ENCODE results near the gene IQSEC1. TPM values are rescaled to one million over a fixed set of nuclear protein-coding genes. Genes with fewer than 3 reads are reported as not detected.

Gene IQSEC1
- total RNA-seq, 4 donors from 2014 or later = 56.1 to 99.5 (median 78.2) TPM

DNA sequence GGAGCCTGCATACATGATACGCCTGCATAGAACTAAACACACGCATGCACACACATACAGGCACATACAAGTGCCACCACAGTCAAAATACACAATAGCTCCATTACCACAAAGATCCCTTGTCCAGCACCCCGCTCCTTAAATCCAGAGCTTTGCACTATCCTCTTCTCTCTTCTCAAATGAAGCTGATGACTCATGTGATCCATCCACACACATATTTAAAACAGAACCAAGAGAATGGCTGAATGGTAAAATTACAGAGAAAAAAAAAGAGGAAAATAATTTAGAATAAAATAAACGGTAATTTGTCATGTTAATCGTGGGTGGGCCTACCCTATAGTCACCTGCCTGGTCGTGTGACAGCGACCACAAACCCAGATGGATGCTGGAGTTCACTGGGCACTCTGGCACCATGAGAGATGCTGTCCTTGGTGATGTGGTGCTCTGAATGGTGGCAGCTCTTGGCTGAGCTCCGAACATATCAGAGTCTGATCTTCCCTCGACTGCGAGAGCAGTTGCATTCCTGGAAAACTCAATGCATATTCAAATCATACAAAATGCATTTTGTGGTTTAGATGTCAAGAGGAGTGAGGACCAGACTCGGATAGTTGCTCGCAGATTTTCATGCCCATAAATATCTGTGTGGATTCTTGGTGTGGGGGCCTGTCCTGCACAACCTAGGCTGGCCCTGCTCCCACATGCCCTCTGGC, 8.9 kb downstream of the IQSEC1 start:
- Histone ChIP-seq H3K27ac (replicated peaks in 1 of 4) (no peak overlapping the region), H3K36me3 (no peaks in the 10 kb centered on the region), H3K9me3 (no peaks in the 10 kb centered on the region), H3K4me3 (no peak overlapping the region), H3K4me1 (no peaks in the 10 kb centered on the region), H3K27me3 (peaks cover 0 to 4% (median 0%) of the 10 kb centered on the region in 4 donors)
- DNase-seq (ENCODE audit: extremely low spot score) = no peak
- intact Hi-C loops (cut with DNase I) = no loop called here
- WGBS = 81% methylated on average over 10 of the region's 12 CpGs
- TF ChIP-seq POLR2AphosphoS5 (IDR thresholded peaks at IDR 0.05) = no peak
- TF ChIP-seq, protein P1, sequence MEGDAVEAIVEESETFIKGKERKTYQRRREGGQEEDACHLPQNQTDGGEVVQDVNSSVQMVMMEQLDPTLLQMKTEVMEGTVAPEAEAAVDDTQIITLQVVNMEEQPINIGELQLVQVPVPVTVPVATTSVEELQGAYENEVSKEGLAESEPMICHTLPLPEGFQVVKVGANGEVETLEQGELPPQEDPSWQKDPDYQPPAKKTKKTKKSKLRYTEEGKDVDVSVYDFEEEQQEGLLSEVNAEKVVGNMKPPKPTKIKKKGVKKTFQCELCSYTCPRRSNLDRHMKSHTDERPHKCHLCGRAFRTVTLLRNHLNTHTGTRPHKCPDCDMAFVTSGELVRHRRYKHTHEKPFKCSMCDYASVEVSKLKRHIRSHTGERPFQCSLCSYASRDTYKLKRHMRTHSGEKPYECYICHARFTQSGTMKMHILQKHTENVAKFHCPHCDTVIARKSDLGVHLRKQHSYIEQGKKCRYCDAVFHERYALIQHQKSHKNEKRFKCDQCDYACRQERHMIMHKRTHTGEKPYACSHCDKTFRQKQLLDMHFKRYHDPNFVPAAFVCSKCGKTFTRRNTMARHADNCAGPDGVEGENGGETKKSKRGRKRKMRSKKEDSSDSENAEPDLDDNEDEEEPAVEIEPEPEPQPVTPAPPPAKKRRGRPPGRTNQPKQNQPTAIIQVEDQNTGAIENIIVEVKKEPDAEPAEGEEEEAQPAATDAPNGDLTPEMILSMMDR (IDR thresholded peaks at IDR 0.05) = no peak
- TF ChIP-seq EP300 (IDR thresholded peaks at IDR 0.05) = no peak
- no peak for TF ChIP-seq POLR2A (IDR thresholded peaks at IDR 0.05; ENCODE audit: low read depth)

DNA sequence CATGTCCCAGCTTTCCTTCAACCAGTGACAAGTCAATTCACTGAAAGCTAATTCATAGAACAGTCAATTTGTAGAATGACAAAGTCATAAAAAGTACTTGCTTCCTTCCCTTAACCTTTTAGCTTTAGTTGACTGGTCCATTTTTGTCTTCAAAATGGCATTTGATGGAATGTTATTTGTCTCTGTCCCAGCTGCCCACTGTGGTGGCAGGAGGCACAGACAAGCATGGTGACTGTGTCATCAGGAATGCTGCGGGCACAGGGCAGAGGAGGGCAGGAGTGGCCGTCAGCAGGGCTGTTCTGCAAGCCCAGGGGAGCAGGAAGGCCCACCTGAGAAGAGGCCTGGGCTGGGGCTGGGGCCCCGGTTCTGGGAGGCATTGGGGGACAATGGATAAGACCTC, 10.0 kb downstream of the IQSEC1 start:
- Histone ChIP-seq H3K4me1 (no peaks in the 10 kb centered on the region), H3K36me3 (no peaks in the 10 kb centered on the region), H3K4me3 (no peak overlapping the region), H3K27ac (replicated peaks in 1 of 4) (no peak overlapping the region), H3K27me3 (no peaks in the 10 kb centered on the region), H3K9me3 (no peaks in the 10 kb centered on the region)
- 100% methylated on average over 2 of the region's 3 CpGs for WGBS
- intact Hi-C loops (cut with DNase I) = no loop called here
- DNase-seq (ENCODE audit: extremely low spot score) = no peak
- TF ChIP-seq EP300 (IDR thresholded peaks at IDR 0.05) (no peak), POLR2AphosphoS5 (IDR thresholded peaks at IDR 0.05) (no peak), POLR2A (IDR thresholded peaks at IDR 0.05; ENCODE audit: low read depth) (no peak)
- TF ChIP-seq, protein P1 (IDR thresholded peaks at IDR 0.05) = no peak

DNA sequence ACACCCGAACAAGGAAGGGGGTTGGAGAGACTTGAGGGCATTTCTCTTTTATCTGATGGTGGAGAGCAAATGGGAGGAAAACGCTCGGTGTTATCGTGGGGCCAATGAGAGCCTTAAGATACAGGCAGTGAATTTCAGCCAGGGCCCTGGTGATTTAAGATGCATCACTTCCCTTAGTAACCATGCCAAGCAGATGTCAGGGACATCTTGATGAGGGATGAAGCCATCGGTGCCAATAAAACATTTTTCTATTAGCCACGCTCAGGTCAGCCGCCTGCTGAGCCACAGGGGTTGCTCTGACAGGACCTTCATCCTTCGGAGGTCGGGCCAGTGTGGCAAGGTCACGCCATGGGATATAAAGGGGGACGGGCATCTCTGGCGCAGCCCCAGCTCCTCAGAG, 10.6 kb downstream of the IQSEC1 start:
- Histone ChIP-seq H3K4me1 (no peaks in the 10 kb centered on the region), H3K9me3 (no peaks in the 10 kb centered on the region), H3K36me3 (no peaks in the 10 kb centered on the region), H3K27ac (replicated peaks in 1 of 4) (no peak overlapping the region), H3K27me3 (no peaks in the 10 kb centered on the region), H3K4me3 (no peak overlapping the region)
- WGBS = 81% methylated on average over 12 of the region's 12 CpGs
- intact Hi-C loops (cut with DNase I) = no loop called here
- TF ChIP-seq EP300 (IDR thresholded peaks at IDR 0.05) (no peak), POLR2A (IDR thresholded peaks at IDR 0.05; ENCODE audit: low read depth) (no peak), POLR2AphosphoS5 (IDR thresholded peaks at IDR 0.05) (no peak)
- TF ChIP-seq, protein P1 (IDR thresholded peaks at IDR 0.05) = no peak
- no peak for DNase-seq (ENCODE audit: extremely low spot score)

DNA sequence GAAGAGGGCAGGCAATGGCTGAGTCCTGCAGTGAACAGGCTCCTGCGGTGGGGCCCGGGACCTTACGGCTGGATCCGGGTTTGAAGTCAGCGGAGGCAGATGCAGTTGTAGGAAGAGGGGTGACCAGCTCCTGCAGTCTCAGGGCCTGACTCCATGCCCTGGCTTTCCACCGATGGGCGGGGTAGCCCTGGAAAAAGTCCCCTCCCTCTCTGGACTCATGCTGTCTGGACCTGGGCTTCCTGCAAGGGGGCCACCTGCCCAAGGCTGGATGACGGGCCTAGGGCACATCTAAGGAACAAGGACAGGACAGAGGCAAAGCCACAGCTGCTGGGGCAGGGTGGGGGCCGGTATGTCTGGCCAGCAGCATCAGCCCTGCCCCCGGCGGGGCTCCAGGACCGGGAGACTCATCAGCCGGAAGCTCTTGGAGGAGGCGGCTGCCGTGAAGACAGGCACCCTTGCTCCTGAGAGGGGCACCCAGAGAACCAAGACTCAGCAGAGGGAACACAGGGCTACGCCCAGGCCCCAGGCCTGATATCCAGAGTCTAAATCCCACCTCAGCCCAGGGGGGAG, 12.8 kb downstream of the IQSEC1 start:
- intact Hi-C loops (cut with DNase I) = no loop called here
- no peak overlapping the region for H3K27ac ChIP-seq (replicated peaks in 1 of 4)
- H3K4me1 ChIP-seq = no peaks in the 10 kb centered on the region
- H3K4me3 ChIP-seq = no peak overlapping the region
- H3K9me3 ChIP-seq = no peaks in the 10 kb centered on the region
- TF ChIP-seq, protein P1 (IDR thresholded peaks at IDR 0.05) = no peak
- TF ChIP-seq EP300 (IDR thresholded peaks at IDR 0.05) (no peak), POLR2AphosphoS5 (IDR thresholded peaks at IDR 0.05) (no peak), POLR2A (IDR thresholded peaks at IDR 0.05; ENCODE audit: low read depth) (no peak)
- no peak for DNase-seq (ENCODE audit: extremely low spot score)
- H3K27me3 ChIP-seq = no peaks in the 10 kb centered on the region
- 92% methylated on average over 9 of the region's 16 CpGs for WGBS
- no peaks in the 10 kb centered on the region for H3K36me3 ChIP-seq
